H1 (cell line): Measurements from ENCODE around the gene C16orf89. TPM values are rescaled to one million over a fixed set of nuclear protein-coding genes. Genes with fewer than 3 reads are reported as not detected.
A peak's percentile ranks its signal among the peaks of the same experiment; 100 is the strongest.

Source experiments
- CTCF ChIA-PET: fragments of 300-600 bp; sonication (Branson Sonifier 250); formaldehyde crosslinking; loops from one replicate; lab custom pipeline; 2021; ENCODE audit not compliant: partially characterized antibody; lab: Charles Lee
- POLR2A ChIA-PET: fragments of 300-600 bp; sonication (Branson Sonifier 250); formaldehyde crosslinking; loops from one replicate; lab custom pipeline; 2021; ENCODE audit warnings: inconsistent platforms; ENCODE audit not compliant: partially characterized antibody; lab: Charles Lee
- DNase-seq, 2 experiments: peaks; one replicate each; pipeline versions ENCODE4 v3.0.0 to v3.0.0-alpha.2; 2010 to 2022; ENCODE audit warnings: low spot score in 2 of 2, low read depth in 1 of 2, mixed read lengths in 1 of 2
- FAIRE-seq: peaks from 2 replicates; lab custom pipeline; 2011; peaks lifted over from hg19 to GRCh38; lab: Jason Lieb, UNC
- H2AFZ ChIP-seq: 2 replicates; pipeline ENCODE4 v1.8.1; 2012; ENCODE audit warnings: low read length, inconsistent platforms
- H2AK5ac ChIP-seq: 2 replicates; pipeline ENCODE4 v1.6.1; 2013; ENCODE audit warnings: low read depth, low read length
- H2BK120ac ChIP-seq: replicated peaks from 2 replicates; pipeline ENCODE3; 2013; ENCODE audit warnings: low read depth, low read length, inconsistent platforms
- H2BK12ac ChIP-seq: 2 replicates; pipeline ENCODE4 v1.6.1; 2013; ENCODE audit warnings: low read depth, low read length
- H2BK15ac ChIP-seq: 2 replicates; pipeline ENCODE4 v1.6.1; 2013; ENCODE audit warnings: low read length
- H2BK20ac ChIP-seq: 2 replicates; pipeline ENCODE4 v1.6.1; 2013; ENCODE audit warnings: low read length
- H2BK5ac ChIP-seq: 2 replicates; pipeline ENCODE4 v1.6.1; 2013; ENCODE audit warnings: low read depth, low read length
- H3K14ac ChIP-seq: 2 replicates; pipeline ENCODE4 v1.6.1; 2013; ENCODE audit warnings: inconsistent platforms; ENCODE audit not compliant: insufficient read length
- H3K18ac ChIP-seq: 2 replicates; pipeline ENCODE4 v1.6.1; 2013; ENCODE audit warnings: low read length; ENCODE audit errors: extremely low read depth
- H3K23ac ChIP-seq: 2 replicates; pipeline ENCODE4 v1.6.1; 2013; ENCODE audit warnings: inconsistent platforms; ENCODE audit not compliant: insufficient read length
- H3K23me2 ChIP-seq: 2 replicates; pipeline ENCODE4 v1.6.1; 2013; ENCODE audit warnings: low read depth, low read length
- H3K27ac ChIP-seq: 2 replicates; pipeline ENCODE4 v1.6.1; 2011; ENCODE audit warnings: low read depth, low read length, inconsistent platforms
- H3K27me3 ChIP-seq, 4 experiments: replicated peaks in 1 of 4; 1 replicate in 1 of 4; 2 replicates in 3 of 4; pipeline versions ENCODE4 v1.6.1 to v1.8.1; 2011 to 2013; ENCODE audit warnings: low read length in 3 of 4, mild to moderate bottlenecking in 3 of 4, inconsistent platforms in 2 of 4, mixed read lengths in 2 of 4, moderate library complexity in 1 of 4; ENCODE audit not compliant: control insufficient read depth in 3 of 4, insufficient read depth in 3 of 4; ENCODE audit errors: extremely low read depth in 1 of 4
- H3K36me3 ChIP-seq, 4 experiments: 2 replicates each; pipeline versions ENCODE4 v1.6.1 to v1.8.1; 2011 to 2013; ENCODE audit warnings: mild to moderate bottlenecking in 4 of 4, low read length in 3 of 4, moderate library complexity in 2 of 4, control low read depth in 1 of 4, inconsistent platforms in 1 of 4; ENCODE audit not compliant: insufficient read depth in 4 of 4, control insufficient read depth in 2 of 4
- H3K4ac ChIP-seq: replicated peaks from 2 replicates; pipeline ENCODE3; 2013; ENCODE audit warnings: low read length, low read depth, mixed read lengths, inconsistent platforms; ENCODE audit not compliant: insufficient read length
- H3K4me1 ChIP-seq, 4 experiments: replicated peaks in 1 of 4; 1 replicate in 1 of 4; 2 replicates in 3 of 4; pipeline versions ENCODE4 v1.6.1 to v1.8.1; 2011 to 2013; ENCODE audit warnings: low read length in 3 of 4, inconsistent platforms in 2 of 4, mixed read lengths in 1 of 4; ENCODE audit not compliant: insufficient read depth in 4 of 4, control insufficient read depth in 3 of 4
- H3K4me2 ChIP-seq, 2 experiments: 2 replicates each; pipeline versions ENCODE4 v1.6.1 to v1.8.1; 2011 to 2013; ENCODE audit warnings: low read depth in 2 of 2, low read length in 2 of 2, control low read depth in 1 of 2, inconsistent platforms in 1 of 2, mild to moderate bottlenecking in 1 of 2; ENCODE audit not compliant: insufficient read depth in 1 of 2
- H3K4me3 ChIP-seq, 4 experiments: fragments of 200-600, 300-600 bp in 1 of 4; sonication (generic), shearing (Covaris generic), sonication (Bioruptor Twin) in 1 of 4; 2 replicates each; pipeline versions ENCODE4 v1.5.1 to v1.8.1; 2011 to 2016; ENCODE audit warnings: low read length in 4 of 4, low read depth in 3 of 4, control low read depth in 2 of 4, inconsistent platforms in 2 of 4, mild to moderate bottlenecking in 2 of 4, mixed read lengths in 1 of 4, moderate library complexity in 1 of 4; ENCODE audit not compliant: insufficient read depth in 2 of 4; ENCODE audit errors: extremely low read depth in 1 of 4
- H3K56ac ChIP-seq: replicated peaks from 2 replicates; pipeline ENCODE3; 2013; ENCODE audit warnings: low read depth, mild to moderate bottlenecking, mixed read lengths, low read length, inconsistent platforms; ENCODE audit not compliant: insufficient read length
- H3K79me1 ChIP-seq: 2 replicates; pipeline ENCODE4 v1.6.1; 2013; ENCODE audit warnings: low read depth, low read length, control low read depth
- H3K79me2 ChIP-seq, 2 experiments: 2 replicates each; pipeline versions ENCODE4 v1.6.1 to v1.8.1; 2012 to 2013; ENCODE audit warnings: low read length in 2 of 2, mild to moderate bottlenecking in 2 of 2, inconsistent platforms in 1 of 2; ENCODE audit not compliant: insufficient read depth in 2 of 2, control insufficient read depth in 1 of 2
- H3K9ac ChIP-seq, 4 experiments: replicated peaks in 1 of 4; 1 replicate in 1 of 4; 2 replicates in 3 of 4; pipeline versions ENCODE4 v1.6.1 to v1.8.1; 2011 to 2013; ENCODE audit warnings: low read depth in 3 of 4, low read length in 3 of 4, control low read depth in 2 of 4, mild to moderate bottlenecking in 2 of 4, moderate library complexity in 2 of 4, inconsistent platforms in 1 of 4; ENCODE audit errors: extremely low read depth in 1 of 4
- H3K9me3 ChIP-seq, 2 experiments: 2 replicates each; pipeline versions ENCODE4 v1.6.1 to v1.8.1; 2012 to 2013; ENCODE audit warnings: mild to moderate bottlenecking in 2 of 2, moderate library complexity in 2 of 2, control low read depth in 1 of 2, inconsistent platforms in 1 of 2, low read depth in 1 of 2, low read length in 1 of 2, mixed read lengths in 1 of 2; ENCODE audit not compliant: insufficient read depth in 2 of 2
- H4K20me1 ChIP-seq, 2 experiments: replicated peaks in 1 of 2; 2 replicates each; pipeline versions ENCODE3 to v1.8.1; 2011 to 2013; ENCODE audit warnings: inconsistent platforms in 2 of 2, low read length in 2 of 2, mild to moderate bottlenecking in 1 of 2; ENCODE audit not compliant: insufficient read depth in 2 of 2, control insufficient read depth in 1 of 2
- H4K5ac ChIP-seq: 2 replicates; pipeline ENCODE4 v1.6.1; 2013; ENCODE audit warnings: low read length, low read depth, mixed read lengths, inconsistent platforms; ENCODE audit not compliant: insufficient read length
- H4K8ac ChIP-seq: 2 replicates; pipeline ENCODE4 v1.8.0; 2013; ENCODE audit warnings: mild to moderate bottlenecking, moderate library complexity, low read length, inconsistent platforms; ENCODE audit not compliant: insufficient read depth; ENCODE audit errors: extremely low read depth
- H4K91ac ChIP-seq: replicated peaks from 2 replicates; pipeline ENCODE3; 2013; ENCODE audit warnings: low read length, mixed read lengths, inconsistent platforms; ENCODE audit not compliant: insufficient read length
- ATF3 ChIP-seq: IDR thresholded peaks from 2 replicates; pipeline ENCODE4 v1.6.1; 2011; ENCODE audit warnings: low read depth, mild to moderate bottlenecking, low read length; ENCODE audit not compliant: insufficient read depth
- BRCA1 ChIP-seq: IDR thresholded peaks from 2 replicates; pipeline ENCODE4 v1.6.1; 2012; ENCODE audit warnings: low read depth, low read length, improper control_type of control experiment
- CBX8 ChIP-seq: fragments of 300-800, 300-1000 bp; sonication (generic); IDR thresholded peaks from 2 replicates; pipeline ENCODE4 v1.7.1; 2016; ENCODE audit warnings: low read depth, low read length, borderline replicate concordance
- KDM4A ChIP-seq: IDR thresholded peaks from one replicate; pipeline ENCODE4 v1.7.1; 2012; ENCODE audit warnings: low read depth, mild to moderate bottlenecking, moderate library complexity, low read length, inconsistent platforms; ENCODE audit not compliant: severe bottlenecking
- NRF1 ChIP-seq: IDR thresholded peaks from 2 replicates; pipeline ENCODE4 v1.6.1; 2011; ENCODE audit warnings: mild to moderate bottlenecking, low read depth, low read length, improper control_type of control experiment
- POLR2A ChIP-seq, 2 experiments: IDR thresholded peaks; 1 replicate in 1 of 2; 2 replicates in 1 of 2; pipeline ENCODE4 v1.6.1; 2011; ENCODE audit warnings: low read depth in 2 of 2, low read length in 2 of 2, mild to moderate bottlenecking in 2 of 2; ENCODE audit errors: control extremely low read depth in 1 of 2
- POU5F1 ChIP-seq: IDR thresholded peaks from 2 replicates; pipeline ENCODE4 v1.6.1; 2011; ENCODE audit warnings: low read depth, mild to moderate bottlenecking, low read length, moderate library complexity
- SAP30 ChIP-seq: fragments of 300-600 bp; sonication (generic); IDR thresholded peaks from 2 replicates; pipeline ENCODE4 v1.7.1; 2012; ENCODE audit warnings: low read length, moderate library complexity, mild to moderate bottlenecking, inconsistent platforms; ENCODE audit not compliant: insufficient read depth, insufficient replicate concordance
- SP1 ChIP-seq: IDR thresholded peaks from 2 replicates; pipeline ENCODE4 v1.6.1; 2011; ENCODE audit warnings: low read depth, low read length
- WGBS, 2 experiments: shearing (Covaris generic) in 1 of 2; methylation state at CpG; one replicate each; pipeline versions ENCODE4 v1.1.6 to v1.1.7; 2013 to 2015; ENCODE audit warnings: low lambda C conversion rate in 2 of 2, mixed read lengths in 2 of 2, inconsistent platforms in 1 of 2, low coverage in 1 of 2, missing lambda C conversion rate in 1 of 2; ENCODE audit not compliant: insufficient replicate concordance in 2 of 2, insufficient coverage in 1 of 2, insufficient read length in 1 of 2; ENCODE audit errors: extremely low coverage in 1 of 2, missing lambda C conversion rate in 1 of 2; 5-methylcytosine and 5-hydroxymethylcytosine counted together
- polyA plus RNA-seq, 7 experiments: library from polyadenylated mRNA; depleted of rRNA in 3 of 7; stranded (reverse) in 5 of 7; unstranded in 2 of 7; fragments of >200 nt in 5 of 7; fragments of 200-250 nt in 2 of 7; gene quantifications; 1 replicate in 5 of 7; 2 replicates in 1 of 7; 4 replicates in 1 of 7; pipeline versions ENCODE4 v1.2.1 to v1.2.3, GENCODE V29; 2011 to 2013; ENCODE audit warnings: missing spikeins in 2 of 7, mixed read lengths in 2 of 7
- total RNA-seq: library from RNA; stranded (reverse); fragmentation: NEBNext Ultra II Directional; extraction: Animal tissue kit (Norgen Biotek cat#: 25700); gene quantifications from 2 replicates; pipeline ENCODE4 v1.2.1, GENCODE V29; 2021

Gene C16orf89
- total and polyA plus RNA-seq, 2 of the 8 experiments (the other 6 are each of a cell fraction or from before 2014, with no cell fraction given) = 6.7 to 9.9 TPM

GRCh38 chr16:5072334-5073278 is 6.8 kb upstream of the C16orf89 start:
- POLR2A ChIA-PET = interaction anchor here (0.7 to 2.7 kb wide), 9 partner anchors 9 to 371 kb away, joined by 3 to 17 read pairs (median 3); no protein-coding TSS in a partner anchor
- Histone ChIP-seq H3K27me3 (0 out of 7 replicates have a peak, but pooled peaks cover 0 to 3% (median 0%) of the 10 kb centered on the region in 4 experiments), H3K4me1 (peaks cover 0 to 6% (median 5%) of the 10 kb centered on the region in 4 experiments; a peak in 5 of 7 replicates), H3K27ac (0 out of 2 replicates have a peak overlapping the region, but pooled peaks have one; percentile 50), H3K4me3 (peak overlapping the region; percentile 59 to 87 (median 77)), H3K4ac (peak overlapping the region; percentile 70), H3K18ac (no peak overlapping the region), H2BK12ac (0 out of 2 replicates have a peak overlapping the region, but pooled peaks have one; percentile 33), H3K79me1 (peaks cover 4% of the 10 kb centered on the region; the same call in 1 of the 2 replicates), H2BK20ac (no peak overlapping the region), H2BK5ac (peak overlapping the region; percentile 75; the same call in 1 of the 2 replicates), H4K91ac (peak overlapping the region; percentile 84), H3K79me2 (peaks cover 7 to 22% of the 10 kb centered on the region in 2 experiments), H2BK15ac (peak overlapping the region; percentile 53; the same call in 1 of the 2 replicates), H3K36me3 (peaks cover 0 to 27% (median 12%) of the 10 kb centered on the region in 4 experiments; a peak in 7 of 8 replicates)
- DNase-seq (no peak), FAIRE-seq (no peak)
- CTCF ChIA-PET = interaction anchor here (0.7 to 27.9 kb wide), 6 partner anchors 12 to 84 kb away, joined by 3 to 625 read pairs (median 3); partner anchors contain the start of gene C16orf89
- WGBS, 2 experiments = 71% methylated on average over 12 of the region's 12 CpGs; no CpG with 5 or more reads in 1 of the 2 experiments
- TF ChIP-seq POU5F1 (no peak), POLR2A (IDR thresholded peaks at IDR 0.05; ENCODE audit: control extremely low read depth in 1 of 2, low read depth in 2 of 2, low read length in 2 of 2) (no peak; a peak in 1 of 3 replicates), KDM4A (no peak), SAP30 (no peak), CBX8 (no peak), BRCA1 (no peak), SP1 (no peak), NRF1 (no peak), ATF3 (no peak)
- TF ChIP-seq, all 59 proteins: peak for 0
- H3K9me3 ChIP-seq = no peaks in the 10 kb centered on the region
- H2AK5ac ChIP-seq = no peak overlapping the region; the same call in 1 of the 2 replicates
- H2AFZ ChIP-seq = 0 out of 2 replicates have a peak overlapping the region, but pooled peaks have one; percentile 63
- peak overlapping the region; percentile 92 for H4K8ac ChIP-seq
- no peak overlapping the region for H3K14ac ChIP-seq
- H3K9ac ChIP-seq = peak overlapping the region; percentile 61 to 89 (median 82)
- peak overlapping the region; percentile 40 for H4K5ac ChIP-seq
- H3K56ac ChIP-seq = peak overlapping the region; percentile 90
- no peak overlapping the region for H3K23ac ChIP-seq
- peaks cover 0 to 1% of the 10 kb centered on the region in 2 experiments for H4K20me1 ChIP-seq
- H2BK120ac ChIP-seq = peak overlapping the region; percentile 3
- H3K23me2 ChIP-seq = peaks cover 6% of the 10 kb centered on the region
- H3K4me2 ChIP-seq = peak overlapping the region; percentile 88 to 100
